SK-N-SH (cell line): ENCODE measurements around the gene CDH4.

Source experiments
- JUND ChIP-seq: IDR thresholded peaks from 2 replicates; pipeline ENCODE4 v1.4.0; 2012
- RFX5 ChIP-seq: IDR thresholded peaks from 2 replicates; pipeline ENCODE4 v1.6.1; 2012; ENCODE audit warnings: mild to moderate bottlenecking, improper control_type of control experiment, low read length
- SIN3A ChIP-seq: IDR thresholded peaks from 2 replicates; pipeline ENCODE4 v1.6.1; 2012; ENCODE audit warnings: low read depth, mild to moderate bottlenecking, low read length, moderate library complexity, borderline replicate concordance
- ZBTB33 ChIP-seq: IDR thresholded peaks from 2 replicates; pipeline ENCODE4 v1.4.0; 2012; ENCODE audit warnings: low read depth, borderline replicate concordance

GRCh38 chr20:61706259-61706961 lies 454.3 kb downstream of the CDH4 start:
- TF ChIP-seq RFX5 (no peak), SIN3A (no peak), ZBTB33 (no peak), JUND (no peak)
